NCI-H2227 treated with DMSO at 0.1 percent for 48 hours (cell line): ENCODE data around the gene RFTN2.
"Not testable (repeated sequence)": the region's sequence is repeated elsewhere in the genome, so short reads cannot be mapped to it uniquely, and the experiment has no call there.

Source experiments
- DNase-seq: peaks from one replicate; lab custom pipeline; 2025; lab: John Stamatoyannopoulos, UW

The RFTN2 gene

GRCh38 chr2:197674060-197674459, 1.3 kb downstream of the RFTN2 start:
- no peak for DNase-seq

GRCh38 chr2:197673606-197674005, 1.8 kb downstream of the RFTN2 start:
- DNase-seq: no peak

- DNase-seq: no peak
Observed at GRCh38 chr2:197673106-197673505, 2.3 kb downstream of the RFTN2 start.

- DNase-seq: no peak
Observed at GRCh38 chr2:197672371-197672893, 3.0 kb downstream of the RFTN2 start.

- DNase-seq: no peak
Observed at GRCh38 chr2:197669077-197669476, 6.3 kb downstream of the RFTN2 start.

GRCh38 chr2:197668296-197668695, 7.1 kb downstream of the RFTN2 start:
- DNase-seq: no peak

GRCh38 chr2:197666277-197666676, 9.1 kb downstream of the RFTN2 start:
- no peak for DNase-seq

- DNase-seq: no peak
Observed at GRCh38 chr2:197661626-197662025, 13.8 kb downstream of the RFTN2 start.

GRCh38 chr2:197657562-197657961, 17.8 kb downstream of the RFTN2 start:
- no peak for DNase-seq

- DNase-seq: no peak
Observed at GRCh38 chr2:197647961-197648690, 27.3 kb downstream of the RFTN2 start.

GRCh38 chr2:197641666-197642065, 33.7 kb downstream of the RFTN2 start:
- DNase-seq: no peak

GRCh38 chr2:197640571-197641122, 34.7 kb downstream of the RFTN2 start:
- DNase-seq: not testable (repeated sequence)

GRCh38 chr2:197633109-197633657, 42.2 kb downstream of the RFTN2 start:
- DNase-seq: no peak

- DNase-seq: no peak
Observed at GRCh38 chr2:197628043-197628500, 47.3 kb downstream of the RFTN2 start.

- DNase-seq: no peak
Observed at GRCh38 chr2:197626965-197627625, 48.3 kb downstream of the RFTN2 start.

- DNase-seq: no peak
Observed at GRCh38 chr2:197620133-197620532, 55.3 kb downstream of the RFTN2 start.

- DNase-seq: no peak
Observed at GRCh38 chr2:197615016-197615652, 60.3 kb downstream of the RFTN2 start.

GRCh38 chr2:197614532-197614931, 60.9 kb downstream of the RFTN2 start:
- no peak for DNase-seq

- peak; percentile 30 for DNase-seq
Observed at GRCh38 chr2:197613509-197613987, 61.8 kb downstream of the RFTN2 start.

GRCh38 chr2:197606180-197606579, 69.2 kb downstream of the RFTN2 start:
- no peak for DNase-seq

- DNase-seq: no peak
Observed at GRCh38 chr2:197604117-197604860, 71.1 kb downstream of the RFTN2 start.
